HG03439 (cell line): ENCODE measurements around the gene SPEM2.

ENCODE experiments used
- ATAC-seq: cut with Tn5 transposase; IDR thresholded peaks from one replicate; pipeline ENCODE4 v1.9.1; 2021; ENCODE audit warnings: mild to moderate bottlenecking, moderate library complexity; ENCODE audit not compliant: unreplicated experiment

Gene SPEM2

GRCh38 chr17:7425316-7425715 lies at the start of gene SPEM2:
Gene SPEM2 (plus strand): TSS chr17:7425616. CDS start chr17:7425689, 73 bp downstream.
- ATAC-seq, result no peak

DNA sequence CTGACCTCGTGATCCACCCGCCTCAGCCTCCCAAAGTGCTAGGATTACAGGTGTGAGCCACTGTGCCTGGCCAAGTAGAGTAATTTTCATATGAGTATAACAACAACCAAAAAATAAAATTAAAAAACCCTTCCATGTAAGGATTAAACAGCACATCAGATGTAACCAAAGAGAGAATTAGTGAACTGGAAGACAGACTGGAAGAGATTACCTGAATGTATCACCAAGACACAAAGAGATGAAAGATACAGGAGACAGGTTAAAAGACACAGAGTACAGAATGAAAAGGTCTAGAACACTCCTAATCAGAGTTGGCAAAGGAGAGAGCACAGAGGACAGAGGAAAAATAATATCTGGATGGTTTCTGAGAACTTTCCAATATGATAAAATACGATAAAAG lies 46.3 kb upstream of the SPEM2 start:
- no peak for ATAC-seq

DNA sequence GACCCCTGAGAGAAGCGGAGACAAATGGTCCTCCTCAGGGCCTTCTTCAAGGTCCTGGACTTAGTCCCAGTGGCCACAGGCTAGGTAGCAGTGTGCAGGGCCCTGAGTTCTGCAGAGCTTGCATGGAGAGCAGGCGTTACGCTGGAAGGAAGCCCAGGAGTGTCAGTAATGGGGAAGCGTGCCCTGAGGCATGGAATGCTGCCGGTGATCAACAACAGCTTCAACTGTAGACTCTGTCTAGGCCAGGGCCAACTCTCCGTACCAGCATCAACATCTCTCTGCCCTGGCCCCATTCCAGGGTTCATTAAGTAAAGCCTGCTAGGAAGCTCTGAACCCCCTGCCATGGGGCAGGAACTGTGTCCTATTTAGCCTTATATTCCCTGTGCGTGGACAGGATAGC lies 45.1 kb upstream of the SPEM2 start:
- ATAC-seq, result no peak

DNA sequence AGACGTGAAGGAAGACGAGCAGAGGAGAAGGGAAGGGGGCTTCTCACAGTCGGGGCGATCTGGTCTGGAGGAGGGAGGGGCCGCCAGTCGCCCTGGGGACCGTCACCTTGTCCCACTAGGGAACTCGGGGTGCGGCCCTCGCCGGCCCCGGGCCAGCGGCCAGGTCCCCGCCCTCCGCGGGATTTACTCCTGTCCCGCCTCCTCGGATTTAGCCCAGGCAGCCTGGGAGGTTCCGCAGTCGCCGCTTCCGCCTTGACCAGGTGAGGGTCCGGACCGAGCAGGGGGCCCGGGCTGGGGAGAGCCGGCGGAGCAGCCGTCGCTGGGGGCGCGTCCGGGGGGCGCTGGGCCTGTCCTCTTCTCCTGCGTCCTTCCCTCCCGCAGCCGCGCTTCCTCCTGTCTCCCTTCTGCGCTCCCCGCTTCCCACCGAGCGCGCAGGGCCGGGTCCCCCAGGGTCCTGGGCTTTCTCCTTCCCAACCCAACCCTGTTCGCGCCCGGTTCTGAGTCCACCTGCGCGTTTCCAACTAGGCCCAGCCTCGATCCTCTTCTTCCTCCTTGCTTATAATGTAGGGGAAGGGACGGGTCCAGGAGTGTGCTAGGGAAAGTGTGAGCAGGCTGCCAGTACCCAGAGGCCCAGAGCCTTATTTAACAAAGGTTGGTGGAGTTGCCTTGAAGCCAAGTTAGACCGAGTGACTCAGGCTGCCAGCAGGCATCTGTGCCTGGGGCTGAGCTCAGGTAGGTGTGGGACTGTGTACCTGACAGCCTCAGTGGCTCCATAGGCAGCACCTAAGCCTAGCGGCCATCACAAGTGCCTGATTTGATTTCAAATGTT lies 44.3 kb upstream of the SPEM2 start, which contains the start of gene TNK1:
TSS of gene TNK1 (plus strand) at position 235 of the 829 bp plus-strand sequence. CDS start 1,838 bp downstream, outside the sequence.
- no peak for ATAC-seq

DNA sequence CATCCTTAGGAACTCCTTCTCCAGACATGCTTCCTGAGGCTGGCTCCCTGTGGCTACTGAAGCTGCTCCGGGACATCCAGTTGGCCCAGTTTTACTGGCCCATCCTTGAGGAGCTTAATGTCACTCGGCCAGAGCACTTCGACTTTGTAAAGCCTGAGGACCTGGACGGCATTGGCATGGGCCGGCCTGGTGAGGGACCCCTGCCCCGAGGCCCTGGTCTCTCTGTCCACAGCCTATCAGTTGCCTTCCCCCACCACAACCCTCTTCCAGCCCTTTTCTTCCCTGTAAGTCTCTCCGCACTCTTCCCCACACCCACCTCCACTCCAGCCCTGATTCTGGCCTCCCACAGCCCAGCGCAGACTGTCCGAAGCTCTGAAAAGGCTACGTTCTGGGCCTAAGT lies 42.5 kb upstream of the SPEM2 start:
- no peak for ATAC-seq

- no peak for ATAC-seq
Measured at GRCh38 chr17:7383371-7383741, 42.1 kb upstream of the SPEM2 start.

- ATAC-seq, result no peak
Measured at GRCh38 chr17:7383742-7384488, 41.5 kb upstream of the SPEM2 start.

GRCh38 chr17:7384489-7385081 lies 40.8 kb upstream of the SPEM2 start:
- no peak for ATAC-seq

GRCh38 chr17:7388856-7389255 lies 36.6 kb upstream of the SPEM2 start:
- ATAC-seq, result no peak

DNA sequence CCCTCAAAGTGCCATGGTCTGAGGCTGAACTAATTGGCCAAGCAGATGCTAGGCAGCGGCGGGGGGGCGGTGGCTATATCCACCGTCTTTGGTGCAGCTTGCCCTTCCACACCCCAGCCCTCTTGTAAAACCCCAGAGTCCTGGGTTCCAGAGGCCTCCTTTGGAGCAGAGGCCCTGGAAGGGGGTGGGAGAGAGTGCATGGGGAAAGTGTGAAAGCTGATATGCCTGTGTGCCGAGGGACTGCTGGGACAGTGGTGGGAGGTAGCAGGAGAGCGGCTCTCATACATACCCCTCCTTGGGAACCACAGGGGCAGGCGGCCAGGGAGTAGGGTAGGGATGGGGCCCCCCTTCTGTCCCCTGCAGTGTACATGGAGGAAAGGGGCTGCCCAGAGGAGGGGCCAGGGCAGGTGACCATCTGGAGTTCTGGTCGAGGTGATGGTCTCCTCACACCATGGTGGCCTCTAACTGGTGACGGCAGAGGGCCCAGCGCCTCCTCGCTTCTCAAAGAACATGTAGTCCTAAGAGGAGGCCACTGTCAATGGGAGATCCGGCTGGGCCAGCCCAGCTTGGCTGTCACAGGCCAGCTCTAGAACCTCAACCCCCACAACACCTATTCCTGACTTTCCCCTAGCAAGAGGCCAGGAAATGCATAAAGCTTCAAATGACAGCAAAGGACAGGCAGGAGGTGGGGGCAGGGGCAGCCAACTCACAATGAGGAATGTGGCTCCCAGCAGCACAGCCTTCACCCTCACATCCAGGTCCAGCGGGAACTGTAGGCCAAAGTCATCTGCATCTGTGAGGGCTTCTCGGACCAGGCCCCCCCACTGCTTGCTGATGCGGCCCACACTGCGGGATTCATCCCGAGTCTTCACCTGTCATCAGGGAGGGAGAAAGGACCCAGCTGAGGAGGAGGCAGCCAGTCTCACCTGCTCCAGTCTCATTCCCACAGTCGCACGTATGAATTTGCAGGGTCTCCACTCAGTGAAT lies 35.2 kb upstream of the SPEM2 start:
- no peak for ATAC-seq

GRCh38 chr17:7391307-7391706 lies 34.1 kb upstream of the SPEM2 start:
- ATAC-seq, result no peak

DNA sequence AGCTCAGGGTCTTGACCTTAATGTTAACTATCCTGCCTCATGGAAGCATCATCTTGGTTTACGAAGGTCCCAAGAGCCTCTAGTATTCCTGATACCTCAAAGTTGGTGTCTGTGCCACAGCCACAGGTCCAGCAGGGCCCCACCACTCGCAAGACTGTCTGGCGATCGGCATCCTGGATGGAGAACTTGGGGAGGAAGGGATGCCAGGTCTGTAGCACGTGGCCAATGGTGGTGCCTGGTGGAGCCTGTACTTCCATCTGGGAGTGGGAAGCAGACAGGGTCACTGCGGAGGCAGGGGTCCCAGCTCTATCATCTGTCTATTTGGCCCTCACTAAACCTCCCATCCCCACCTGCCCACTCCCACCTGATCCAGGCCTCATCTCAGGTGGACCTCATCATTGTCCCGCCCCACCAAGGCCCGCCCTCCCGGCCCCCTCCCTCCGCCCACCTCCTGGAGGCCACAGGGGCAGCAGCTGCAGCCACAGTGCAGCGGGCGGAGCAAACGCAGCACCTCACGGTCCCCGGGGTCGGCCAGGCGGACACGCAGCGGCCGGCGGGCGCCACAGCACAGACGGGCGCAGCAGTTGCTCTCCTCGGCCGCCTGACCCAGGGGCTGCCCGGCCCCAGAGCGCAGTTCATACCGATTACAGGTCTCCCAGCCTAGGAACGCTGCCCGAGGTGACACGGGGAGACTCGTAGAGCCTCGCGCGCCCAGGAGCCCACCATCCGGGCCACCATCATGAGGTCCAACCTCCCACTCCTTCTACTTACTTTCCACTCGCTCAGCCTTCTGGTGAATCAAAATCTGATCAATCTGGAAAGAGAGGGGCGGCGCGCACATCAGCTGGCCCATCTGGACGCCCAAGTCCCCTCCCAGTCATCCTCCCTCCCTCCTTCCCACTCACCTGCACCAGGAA lies 32.5 kb upstream of the SPEM2 start:
- no peak for ATAC-seq

GRCh38 chr17:7393613-7394451 lies 31.6 kb upstream of the SPEM2 start:
- peak; percentile 46 for ATAC-seq

GRCh38 chr17:7394452-7395191 lies 30.8 kb upstream of the SPEM2 start, which contains the start of gene PLSCR3:
Gene PLSCR3 (minus strand): TSS chr17:7394525. CDS start chr17:7394110, 415 bp downstream.
- ATAC-seq, result peak; percentile 77

GRCh38 chr17:7396147-7396546 lies 29.3 kb upstream of the SPEM2 start:
- no peak for ATAC-seq

DNA sequence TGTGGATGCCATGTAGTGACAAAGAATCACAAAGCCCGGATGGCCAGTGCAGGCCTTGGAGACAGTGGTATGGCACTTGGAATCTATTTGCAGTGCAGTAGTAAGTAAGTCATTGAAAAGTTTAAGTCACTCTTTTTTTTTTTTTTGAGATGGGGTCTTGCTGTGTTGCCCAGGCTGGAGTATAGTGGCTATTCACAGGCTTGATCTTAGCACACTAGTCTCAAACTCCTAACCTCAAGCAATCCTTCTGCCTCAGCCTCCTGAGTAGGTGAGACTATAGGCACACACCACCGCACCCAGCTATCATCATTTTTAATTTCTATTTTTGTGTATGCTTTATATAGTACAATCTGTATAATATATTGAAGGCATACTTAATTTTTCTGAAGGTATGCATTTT lies 26.8 kb upstream of the SPEM2 start:
- ATAC-seq, result no peak

DNA sequence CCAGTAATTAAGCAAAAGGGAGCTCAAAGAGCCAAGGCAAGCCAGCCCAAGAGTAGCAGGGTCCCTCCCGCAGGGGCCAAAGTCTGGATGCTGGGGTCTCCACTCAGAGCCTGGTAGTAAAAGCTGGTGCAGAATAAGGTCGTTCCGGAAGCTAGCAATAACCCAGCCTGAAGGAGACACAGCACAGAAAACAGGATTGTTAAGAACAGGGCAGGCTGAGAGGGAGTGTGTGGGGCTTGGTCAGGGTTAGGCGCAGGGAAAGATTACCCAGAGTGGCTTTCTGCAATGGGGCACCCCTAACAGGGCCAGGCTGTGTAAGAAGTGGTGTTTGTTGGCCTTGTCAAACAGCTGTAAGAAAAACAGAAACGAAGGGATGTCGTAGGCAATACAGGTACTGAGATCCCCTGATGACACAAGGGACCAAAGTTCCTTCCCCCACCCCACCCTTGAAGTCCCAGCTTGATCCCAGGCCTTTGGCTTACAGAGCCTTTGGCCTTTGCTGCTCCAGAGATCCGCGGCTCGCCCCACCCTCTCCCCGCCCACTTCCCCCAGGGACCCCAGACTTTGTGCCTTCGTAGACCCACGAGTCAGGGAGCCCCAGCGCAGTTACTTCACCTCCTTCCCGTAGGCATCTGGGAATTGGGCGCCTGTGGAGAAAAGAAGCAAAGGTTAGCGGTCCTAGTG lies 22.2 kb upstream of the SPEM2 start:
- no peak for ATAC-seq

GRCh38 chr17:7403727-7403976 lies 21.8 kb upstream of the SPEM2 start:
- ATAC-seq, result peak; percentile 11
